VCaP (cell line): ENCODE results near the gene E2F4.

Experiments
- H3K27ac ChIP-seq: fragments of 450-650 bp; 2 replicates; pipeline ENCODE4 v1.5.1; 2017
- TF ChIP-seq, protein P1 (sequence below): fragments of 450-650 bp; conservative IDR thresholded peaks from 2 replicates; pipeline ENCODE4 v1.5.1; 2017; ENCODE audit warnings: mild to moderate bottlenecking, moderate library complexity

E2F4 gene

DNA sequence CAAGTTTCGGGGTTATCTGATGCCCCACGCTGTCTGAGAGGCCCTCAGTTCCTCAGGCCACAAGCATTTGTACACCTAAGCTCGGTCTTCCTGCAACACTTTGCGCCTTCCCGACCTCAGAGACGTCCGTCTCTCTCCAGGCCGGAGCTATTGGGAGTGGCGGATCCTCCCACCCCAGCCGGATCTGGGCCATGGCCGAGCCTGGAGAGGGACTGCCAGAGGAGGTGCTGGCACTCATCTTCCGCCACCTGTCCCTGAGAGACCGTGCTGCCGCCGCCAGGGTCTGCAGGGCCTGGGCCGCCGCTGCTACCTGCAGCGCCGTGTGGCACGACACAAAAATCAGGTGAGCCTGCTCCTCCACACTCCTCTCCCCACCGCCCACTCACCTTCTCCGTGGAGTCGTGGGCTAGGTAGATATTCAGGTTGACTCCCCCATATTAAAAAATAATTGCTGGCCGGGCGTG is 30.3 kb upstream of the E2F4 start:
- TF ChIP-seq, protein P1, sequence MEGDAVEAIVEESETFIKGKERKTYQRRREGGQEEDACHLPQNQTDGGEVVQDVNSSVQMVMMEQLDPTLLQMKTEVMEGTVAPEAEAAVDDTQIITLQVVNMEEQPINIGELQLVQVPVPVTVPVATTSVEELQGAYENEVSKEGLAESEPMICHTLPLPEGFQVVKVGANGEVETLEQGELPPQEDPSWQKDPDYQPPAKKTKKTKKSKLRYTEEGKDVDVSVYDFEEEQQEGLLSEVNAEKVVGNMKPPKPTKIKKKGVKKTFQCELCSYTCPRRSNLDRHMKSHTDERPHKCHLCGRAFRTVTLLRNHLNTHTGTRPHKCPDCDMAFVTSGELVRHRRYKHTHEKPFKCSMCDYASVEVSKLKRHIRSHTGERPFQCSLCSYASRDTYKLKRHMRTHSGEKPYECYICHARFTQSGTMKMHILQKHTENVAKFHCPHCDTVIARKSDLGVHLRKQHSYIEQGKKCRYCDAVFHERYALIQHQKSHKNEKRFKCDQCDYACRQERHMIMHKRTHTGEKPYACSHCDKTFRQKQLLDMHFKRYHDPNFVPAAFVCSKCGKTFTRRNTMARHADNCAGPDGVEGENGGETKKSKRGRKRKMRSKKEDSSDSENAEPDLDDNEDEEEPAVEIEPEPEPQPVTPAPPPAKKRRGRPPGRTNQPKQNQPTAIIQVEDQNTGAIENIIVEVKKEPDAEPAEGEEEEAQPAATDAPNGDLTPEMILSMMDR, result no peak
- no peak overlapping the region for H3K27ac ChIP-seq

GRCh38 chr16:67162506-67163163 is 29.3 kb upstream of the E2F4 start:
- TF ChIP-seq, protein P1, result no peak
- H3K27ac ChIP-seq, result no peak overlapping the region

- TF ChIP-seq, protein P1, result no peak
- H3K27ac ChIP-seq, result no peak overlapping the region
Observed at GRCh38 chr16:67163164-67163998, 28.6 kb upstream of the E2F4 start.

DNA sequence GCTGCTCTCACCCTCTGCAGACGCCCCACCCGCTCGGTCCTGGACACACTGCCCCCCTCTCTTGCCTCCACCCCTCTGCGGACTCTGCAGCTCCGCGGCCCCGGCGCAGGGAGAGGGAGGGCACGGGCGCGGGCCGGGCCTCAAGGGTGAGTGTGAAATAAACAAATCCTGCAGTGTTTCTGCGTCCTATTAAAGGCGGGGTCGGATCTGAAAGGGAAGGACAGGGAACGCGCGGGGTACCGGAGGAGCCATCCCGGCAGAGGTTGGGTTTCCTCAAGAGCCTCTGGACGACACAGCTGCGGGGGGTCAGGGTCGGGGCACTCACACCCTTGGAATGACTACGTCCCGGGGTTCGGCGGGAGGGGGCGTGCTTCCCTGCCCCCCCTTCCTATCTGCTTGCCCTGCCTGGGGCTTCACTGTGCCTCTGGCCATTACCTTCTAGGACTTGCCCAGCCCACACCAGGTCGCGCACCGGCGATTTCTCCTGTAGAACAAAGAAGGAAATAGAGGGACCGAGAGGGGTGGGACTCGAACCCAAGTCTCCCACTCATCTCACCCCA is 27.9 kb upstream of the E2F4 start:
- TF ChIP-seq, protein P1, result no peak
- H3K27ac ChIP-seq, result no peak overlapping the region

DNA sequence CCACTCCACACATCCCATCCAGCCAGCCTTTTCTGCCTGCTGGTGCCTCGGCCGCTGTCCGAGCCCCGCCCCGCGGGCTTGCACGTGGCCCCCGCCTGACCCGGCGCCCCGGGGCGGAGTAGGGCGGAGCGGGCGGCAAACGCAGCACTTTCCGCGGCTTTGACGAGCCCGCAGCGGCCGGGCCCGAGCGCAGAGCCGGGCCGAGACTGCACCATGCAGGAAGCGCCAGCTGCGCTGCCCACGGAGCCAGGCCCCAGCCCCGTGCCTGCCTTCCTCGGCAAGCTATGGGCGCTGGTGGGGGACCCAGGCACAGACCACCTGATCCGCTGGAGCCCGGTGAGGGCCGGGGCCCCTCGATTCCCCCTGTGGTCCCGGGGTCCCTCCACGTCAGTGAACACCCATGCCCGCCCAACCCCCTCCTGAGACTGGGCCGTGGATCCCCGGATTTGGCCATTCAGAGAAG is 27.3 kb upstream of the E2F4 start, which contains the start of gene HSF4:
Gene HSF4 (plus strand): TSS at position 147 of the 463 bp plus-strand sequence. CDS start 67 bp downstream, at position 214.
- TF ChIP-seq, protein P1, result no peak

GRCh38 chr16:67165121-67166078 is 26.6 kb upstream of the E2F4 start:
- TF ChIP-seq, protein P1, result no peak

More for the DNA sequence above, 27.3 kb upstream of the E2F4 start, which contains the start of gene HSF4:
- no peak within 1 kb of the TSS for H3K27ac ChIP-seq

More at GRCh38 chr16:67165121-67166078, 26.6 kb upstream of the E2F4 start:
- H3K27ac ChIP-seq, result no peak overlapping the region
